ENCODE measurements around the gene CUL2.

Gene CUL2

GRCh38 chr10:34994565-34995142, 95.5 kb downstream of the CUL2 start (continued):
- TF ChIP-seq PRDM10 (tag by site-specific recombination; IDR thresholded peaks at IDR 0.05) (no peak), ZNF394 (tag by site-specific recombination; IDR thresholded peaks at IDR 0.05; ENCODE audit: borderline replicate concordance) (no peak), ZNF223 (tag by site-specific recombination; IDR thresholded peaks at IDR 0.05) (no peak), ZFHX2 (tag by site-specific recombination; conservative IDR thresholded peaks at IDR 0.05) (no peak), ZNF2 (tag by site-specific recombination; IDR thresholded peaks at IDR 0.05) (no peak), ZNF10 (tag by site-specific recombination; IDR thresholded peaks at IDR 0.05) (no peak), ZNF626 (tag by site-specific recombination; IDR thresholded peaks at IDR 0.05) (no peak), GLI2 (tag by site-specific recombination; IDR thresholded peaks at IDR 0.05; ENCODE audit: borderline replicate concordance, low read depth) (no peak), ZNF148 (tag by site-specific recombination; IDR thresholded peaks at IDR 0.05; ENCODE audit: borderline replicate concordance) (no peak), CTCF (tag by site-specific recombination; IDR thresholded peaks at IDR 0.05) (peak; percentile 58), ZNF292 (tag by site-specific recombination; IDR thresholded peaks at IDR 0.05; ENCODE audit: borderline replicate concordance, low read depth) (no peak), IKZF3 (tag by site-specific recombination; IDR thresholded peaks at IDR 0.05) (peak; percentile 62), ZNF776 (tag by site-specific recombination; IDR thresholded peaks at IDR 0.05; ENCODE audit: borderline replicate concordance) (no peak), ZNF555 (tag by site-specific recombination; conservative IDR thresholded peaks at IDR 0.05) (no peak), ZNF19 (tag by site-specific recombination; IDR thresholded peaks at IDR 0.05; ENCODE audit: low read depth) (no peak), ZNF585B (tag by site-specific recombination; IDR thresholded peaks at IDR 0.05) (no peak), ZNF26 (tag by site-specific recombination; IDR thresholded peaks at IDR 0.05) (no peak), ZNF248 (tag by site-specific recombination; IDR thresholded peaks at IDR 0.05) (no peak), REPIN1 (tag by site-specific recombination; IDR thresholded peaks at IDR 0.05; ENCODE audit: low read depth) (no peak), ZNF621 (tag by site-specific recombination; IDR thresholded peaks at IDR 0.05) (no peak), OSR2 (tag by site-specific recombination; IDR thresholded peaks at IDR 0.05) (no peak), ZNF513 (tag by site-specific recombination; IDR thresholded peaks at IDR 0.05) (no peak), KLF16 (tag by site-specific recombination; IDR thresholded peaks at IDR 0.05) (no peak), ZFP41 (tag by site-specific recombination; IDR thresholded peaks at IDR 0.05; ENCODE audit: borderline replicate concordance) (no peak), ZBTB7A (tag by site-specific recombination; IDR thresholded peaks at IDR 0.05; ENCODE audit: low read depth) (no peak), ZBTB20 (tag by site-specific recombination; IDR thresholded peaks at IDR 0.05) (peak; percentile 66), ZNF121 (tag by site-specific recombination; IDR thresholded peaks at IDR 0.05) (no peak), ZNF18 (tag by site-specific recombination; IDR thresholded peaks at IDR 0.05) (no peak)

Measured in HEK293 (cell line).